H9 (cell line): ENCODE measurements around the gene NUFIP2. TPM values are rescaled to one million over a fixed set of nuclear protein-coding genes. Genes with fewer than 3 reads are reported as not detected.
A peak's percentile ranks its signal among the peaks of the same experiment; 100 is the strongest.

Experiments used
- DNase-seq: peaks from one replicate; pipeline ENCODE4 v3.0.0-alpha.2; 2017
- H2AFZ ChIP-seq: one replicate; pipeline ENCODE4 v1.6.1; 2013; ENCODE audit warnings: mild to moderate bottlenecking, low read length, control low read depth, moderate library complexity
- H2AK5ac ChIP-seq: 2 replicates; pipeline ENCODE4 v1.6.1; 2013; ENCODE audit warnings: low read length, control low read depth, mixed read lengths; ENCODE audit not compliant: insufficient read length
- H2BK120ac ChIP-seq: one replicate; pipeline ENCODE4 v1.6.1; 2013; ENCODE audit warnings: low read depth, mild to moderate bottlenecking, low read length, control low read depth, inconsistent platforms; ENCODE audit not compliant: poor library complexity, severe bottlenecking
- H2BK12ac ChIP-seq: 2 replicates; pipeline ENCODE4 v1.6.1; 2013; ENCODE audit warnings: low read length, control low read depth, mixed read lengths, low read depth; ENCODE audit not compliant: insufficient read length
- H2BK15ac ChIP-seq: 2 replicates; pipeline ENCODE4 v1.6.1; 2013; ENCODE audit warnings: low read depth, low read length, control low read depth
- H2BK20ac ChIP-seq: one replicate; pipeline ENCODE4 v1.6.1; 2013; ENCODE audit warnings: low read depth, mild to moderate bottlenecking, low read length, control low read depth, inconsistent platforms; ENCODE audit not compliant: poor library complexity, severe bottlenecking
- H2BK5ac ChIP-seq: 2 replicates; pipeline ENCODE4 v1.6.1; 2013; ENCODE audit warnings: low read length, control low read depth, mixed read lengths; ENCODE audit not compliant: insufficient read length
- H3K14ac ChIP-seq: 2 replicates; pipeline ENCODE4 v1.6.1; 2013; ENCODE audit warnings: low read length, control low read depth; ENCODE audit not compliant: insufficient read depth
- H3K18ac ChIP-seq: 2 replicates; pipeline ENCODE4 v1.6.1; 2013; ENCODE audit warnings: low read depth, mild to moderate bottlenecking, mixed read lengths, low read length, control low read depth; ENCODE audit not compliant: insufficient read length
- H3K23ac ChIP-seq: 2 replicates; pipeline ENCODE4 v1.6.1; 2013; ENCODE audit warnings: low read length, control low read depth, mixed read lengths, low read depth; ENCODE audit not compliant: insufficient read length
- H3K23me2 ChIP-seq: 2 replicates; pipeline ENCODE4 v1.6.1; 2013; ENCODE audit warnings: low read depth, mild to moderate bottlenecking, mixed read lengths, low read length, control low read depth; ENCODE audit not compliant: insufficient read length, poor library complexity, severe bottlenecking
- H3K27ac ChIP-seq: 2 replicates; pipeline ENCODE4 v1.5.1; 2013; ENCODE audit warnings: low read length, control low read depth, mixed read lengths, low read depth; ENCODE audit not compliant: insufficient read length
- H3K27me3 ChIP-seq: 2 replicates; pipeline ENCODE4 v1.6.1; 2013; ENCODE audit warnings: low read length, control low read depth, inconsistent platforms; ENCODE audit not compliant: insufficient read depth
- H3K4ac ChIP-seq: 2 replicates; pipeline ENCODE4 v1.6.1; 2013; ENCODE audit warnings: low read depth, mild to moderate bottlenecking, control low read depth, inconsistent platforms, low read length, moderate library complexity
- H3K4me1 ChIP-seq: 2 replicates; pipeline ENCODE4 v1.6.1; 2013; ENCODE audit warnings: low read length, control low read depth, inconsistent platforms; ENCODE audit not compliant: insufficient read depth
- H3K4me2 ChIP-seq: 2 replicates; pipeline ENCODE4 v1.6.1; 2013; ENCODE audit warnings: low read length, control low read depth, mixed read lengths; ENCODE audit not compliant: insufficient read length, insufficient read depth
- H3K56ac ChIP-seq: 2 replicates; pipeline ENCODE4 v1.6.1; 2013; ENCODE audit warnings: low read depth, mild to moderate bottlenecking, mixed read lengths, low read length, control low read depth; ENCODE audit not compliant: insufficient read length
- H3K79me1 ChIP-seq: 2 replicates; pipeline ENCODE4 v1.6.1; 2013; ENCODE audit warnings: low read depth, mild to moderate bottlenecking, moderate library complexity, low read length, control low read depth, inconsistent platforms; ENCODE audit not compliant: insufficient read depth, poor library complexity, severe bottlenecking
- H3K79me2 ChIP-seq: 2 replicates; pipeline ENCODE4 v1.6.1; 2013; ENCODE audit warnings: low read length, control low read depth, inconsistent platforms; ENCODE audit not compliant: insufficient read depth
- H3K9ac ChIP-seq: 2 replicates; pipeline ENCODE4 v1.6.1; 2013; ENCODE audit warnings: low read length, control low read depth, mixed read lengths; ENCODE audit not compliant: insufficient read length; ENCODE audit errors: extremely low read depth
- H3K9me3 ChIP-seq: one replicate; pipeline ENCODE4 v1.6.1; 2013; ENCODE audit warnings: low read depth, low read length, inconsistent platforms; ENCODE audit not compliant: control insufficient read depth
- H3T11ph ChIP-seq: one replicate; pipeline ENCODE4 v1.6.1; 2013; ENCODE audit warnings: mild to moderate bottlenecking, low read length, control low read depth, inconsistent platforms
- H4K20me1 ChIP-seq: one replicate; pipeline ENCODE4 v1.6.1; 2013; ENCODE audit not compliant: control insufficient read depth, insufficient read length, insufficient read depth
- H4K5ac ChIP-seq: 2 replicates; pipeline ENCODE4 v1.6.1; 2013; ENCODE audit warnings: low read depth, mild to moderate bottlenecking, mixed read lengths, low read length, control low read depth; ENCODE audit not compliant: insufficient read length
- H4K8ac ChIP-seq: replicated peaks from 2 replicates; pipeline ENCODE4 v1.6.1; 2013; ENCODE audit warnings: low read length, control low read depth, mixed read lengths, low read depth; ENCODE audit not compliant: insufficient read length
- H4K91ac ChIP-seq: 2 replicates; pipeline ENCODE4 v1.6.1; 2013; ENCODE audit warnings: low read depth, mild to moderate bottlenecking, moderate library complexity, mixed read lengths, low read length, control low read depth; ENCODE audit not compliant: insufficient read length
- H3K27ac Mint-ChIP-seq, 3 experiments: 2 replicates in 2 of 3; 3 replicates in 1 of 3; pipeline ENCODE4 v1.8.0; 2020 to 2021; ENCODE audit warnings: mixed read lengths in 3 of 3, mild to moderate bottlenecking in 1 of 3, moderate library complexity in 1 of 3
- H3K27me3 Mint-ChIP-seq: 2 replicates; pipeline ENCODE4 v1.8.0; 2021; ENCODE audit warnings: low read depth, mild to moderate bottlenecking, moderate library complexity, mixed read lengths
- H3K36me3 Mint-ChIP-seq, 3 experiments: 2 replicates in 2 of 3; 3 replicates in 1 of 3; pipeline ENCODE4 v1.8.0; 2020 to 2021; ENCODE audit warnings: low read depth in 3 of 3, mixed read lengths in 3 of 3; ENCODE audit not compliant: insufficient read depth in 1 of 3
- H3K4me1 Mint-ChIP-seq, 2 experiments: 2 replicates each; pipeline ENCODE4 v1.8.0; 2020; ENCODE audit warnings: mixed read lengths in 2 of 2
- H3K4me3 Mint-ChIP-seq, 2 experiments: 2 replicates in 1 of 2; 3 replicates in 1 of 2; pipeline ENCODE4 v1.8.0; 2020 to 2021; ENCODE audit warnings: mild to moderate bottlenecking in 2 of 2, mixed read lengths in 2 of 2, moderate library complexity in 1 of 2
- H3K9me3 Mint-ChIP-seq, 2 experiments: 2 replicates in 1 of 2; 3 replicates in 1 of 2; pipeline ENCODE4 v1.8.0; 2020; ENCODE audit warnings: mild to moderate bottlenecking in 2 of 2, mixed read lengths in 2 of 2, moderate library complexity in 1 of 2
- CTCF ChIP-seq: fragments of 200-600 bp; sonication (generic); conservative IDR thresholded peaks from 3 replicates; pipeline ENCODE4 v1.8.0; 2021; ENCODE audit warnings: antibody characterized with exemption, mild to moderate bottlenecking
- WGBS: extraction: QIAGEN DNeasy Blood & Tissue Kit; methylation state at CpG from one replicate; pipeline ENCODE4 v1.1.7; 2013; ENCODE audit warnings: missing lambda C conversion rate, low lambda C conversion rate, mixed read lengths; ENCODE audit not compliant: insufficient read length; ENCODE audit errors: extremely low coverage; 5-methylcytosine and 5-hydroxymethylcytosine counted together
- total RNA-seq: library from RNA; stranded (reverse); gene quantifications from 2 replicates; pipeline ENCODE4 v1.2.1, GENCODE V29; 2021

Gene NUFIP2
- total RNA-seq, 1 experiment from 2014 or later = 97.9 TPM

GRCh38 chr17:29215717-29216116, 78.2 kb downstream of the NUFIP2 start:
- no peak overlapping the region for H3K18ac ChIP-seq
- no peak overlapping the region for H3T11ph ChIP-seq
- H3K14ac ChIP-seq = no peak overlapping the region
- H4K20me1 ChIP-seq = no peaks in the 10 kb centered on the region
- no peak overlapping the region for H4K5ac ChIP-seq
- no peak overlapping the region for H2AFZ ChIP-seq
- no peak overlapping the region for H2BK20ac ChIP-seq
- H3K56ac ChIP-seq = no peak overlapping the region
- no peaks in the 10 kb centered on the region for H3K27me3 ChIP-seq
- no peak overlapping the region for H4K8ac ChIP-seq
- Mint-ChIP-seq H3K27me3 (no peaks in the 10 kb centered on the region), H3K27ac (peak overlapping the region in 1 of 3 experiments; percentile 86; a peak in 1 of 7 replicates), H3K36me3 (no peaks in the 10 kb centered on the region; a peak in 1 of 7 replicates), H3K9me3 (no peaks in the 10 kb centered on the region), H3K4me3 (no peak overlapping the region), H3K4me1 (peaks cover 6 to 10% of the 10 kb centered on the region in 2 experiments)
- no peak overlapping the region for H3K27ac ChIP-seq
- H3K23ac ChIP-seq = no peak overlapping the region
- no peak overlapping the region for H2BK12ac ChIP-seq
- WGBS = no CpG with 5 or more reads among the region's 4 CpGs
- H3K4me1 ChIP-seq = no peaks in the 10 kb centered on the region
- no peak overlapping the region for H4K91ac ChIP-seq
- no peaks in the 10 kb centered on the region for H3K79me2 ChIP-seq
- no peak for TF ChIP-seq CTCF
- no peaks in the 10 kb centered on the region for H3K9me3 ChIP-seq
- no peak overlapping the region for H2AK5ac ChIP-seq
- no peak overlapping the region for H3K9ac ChIP-seq
- H3K79me1 ChIP-seq = no peaks in the 10 kb centered on the region
- H3K4me2 ChIP-seq = no peak overlapping the region
- H3K23me2 ChIP-seq = no peaks in the 10 kb centered on the region
- no peak overlapping the region for H2BK15ac ChIP-seq
- no peak overlapping the region for H2BK5ac ChIP-seq
- H2BK120ac ChIP-seq = no peak overlapping the region
- no peak for DNase-seq
- no peak overlapping the region for H3K4ac ChIP-seq
